GM06990 (cell line): Measurements from ENCODE around the gene PRSS48.

Source experiments
- DNase-seq: peaks from one replicate; pipeline ENCODE4 v3.0.0-alpha.2; 2011; ENCODE audit not compliant: insufficient read length; ENCODE audit errors: extremely low read depth
- H3K27me3 ChIP-seq: replicated peaks from 2 replicates; pipeline ENCODE4 v1.6.0; 2011; ENCODE audit warnings: low read length; ENCODE audit not compliant: control insufficient read depth, insufficient read depth
- H3K36me3 ChIP-seq: 2 replicates; pipeline ENCODE4 v1.5.1; 2011; ENCODE audit warnings: low read length; ENCODE audit not compliant: control insufficient read depth, insufficient read depth
- H3K4me3 ChIP-seq: replicated peaks from 2 replicates; pipeline ENCODE4 v1.5.1; 2011; ENCODE audit warnings: low read depth, mild to moderate bottlenecking, control low read depth, low read length
- TF ChIP-seq, protein P1 (sequence below): IDR thresholded peaks from 2 replicates; pipeline ENCODE4 v1.5.1; 2011; ENCODE audit warnings: low read length, control low read depth, mild to moderate bottlenecking, inconsistent platforms; ENCODE audit not compliant: insufficient read depth, poor library complexity, severe bottlenecking

Gene PRSS48

GRCh38 chr4:151304755-151305154, 27.8 kb downstream of the PRSS48 start:
- Histone ChIP-seq H3K4me3 (no peak overlapping the region), H3K27me3 (no peaks in the 10 kb centered on the region), H3K36me3 (no peaks in the 10 kb centered on the region)
- DNase-seq = no peak
- TF ChIP-seq, protein P1, sequence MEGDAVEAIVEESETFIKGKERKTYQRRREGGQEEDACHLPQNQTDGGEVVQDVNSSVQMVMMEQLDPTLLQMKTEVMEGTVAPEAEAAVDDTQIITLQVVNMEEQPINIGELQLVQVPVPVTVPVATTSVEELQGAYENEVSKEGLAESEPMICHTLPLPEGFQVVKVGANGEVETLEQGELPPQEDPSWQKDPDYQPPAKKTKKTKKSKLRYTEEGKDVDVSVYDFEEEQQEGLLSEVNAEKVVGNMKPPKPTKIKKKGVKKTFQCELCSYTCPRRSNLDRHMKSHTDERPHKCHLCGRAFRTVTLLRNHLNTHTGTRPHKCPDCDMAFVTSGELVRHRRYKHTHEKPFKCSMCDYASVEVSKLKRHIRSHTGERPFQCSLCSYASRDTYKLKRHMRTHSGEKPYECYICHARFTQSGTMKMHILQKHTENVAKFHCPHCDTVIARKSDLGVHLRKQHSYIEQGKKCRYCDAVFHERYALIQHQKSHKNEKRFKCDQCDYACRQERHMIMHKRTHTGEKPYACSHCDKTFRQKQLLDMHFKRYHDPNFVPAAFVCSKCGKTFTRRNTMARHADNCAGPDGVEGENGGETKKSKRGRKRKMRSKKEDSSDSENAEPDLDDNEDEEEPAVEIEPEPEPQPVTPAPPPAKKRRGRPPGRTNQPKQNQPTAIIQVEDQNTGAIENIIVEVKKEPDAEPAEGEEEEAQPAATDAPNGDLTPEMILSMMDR = no peak

- DNase-seq = no peak
- Histone ChIP-seq H3K27me3 (no peaks in the 10 kb centered on the region), H3K4me3 (no peak overlapping the region), H3K36me3 (no peaks in the 10 kb centered on the region)
- TF ChIP-seq, protein P1 = no peak
Observed at GRCh38 chr4:151310124-151310728, 33.3 kb downstream of the PRSS48 start.

GRCh38 chr4:151313306-151314009, 36.5 kb downstream of the PRSS48 start:
- DNase-seq = no peak
- no peaks in the 10 kb centered on the region for H3K36me3 ChIP-seq
- no peak overlapping the region for H3K4me3 ChIP-seq
- no peaks in the 10 kb centered on the region for H3K27me3 ChIP-seq
- TF ChIP-seq, protein P1 = no peak

GRCh38 chr4:151314010-151314355, 37.0 kb downstream of the PRSS48 start:
- no peak for DNase-seq
- Histone ChIP-seq H3K27me3 (no peaks in the 10 kb centered on the region), H3K4me3 (no peak overlapping the region), H3K36me3 (no peaks in the 10 kb centered on the region)
- TF ChIP-seq, protein P1 = no peak

GRCh38 chr4:151314479-151314878, 37.5 kb downstream of the PRSS48 start:
- no peak for DNase-seq
- TF ChIP-seq, protein P1 = no peak
- no peaks in the 10 kb centered on the region for H3K36me3 ChIP-seq
- no peak overlapping the region for H3K4me3 ChIP-seq
- no peaks in the 10 kb centered on the region for H3K27me3 ChIP-seq
